Activated CD4-positive, CD25-positive, alpha-beta regulatory T cell treated with anti-CD3 and anti-CD28 coated beads, Interleukin-2, amount 50 U/mL, for 72 hours (primary cell): ENCODE data around the gene CDC42EP5.

Experiments
- DNase-seq: peaks from one replicate; pipeline ENCODE4 v3.0.0; 2021

The CDC42EP5 gene

DNA sequence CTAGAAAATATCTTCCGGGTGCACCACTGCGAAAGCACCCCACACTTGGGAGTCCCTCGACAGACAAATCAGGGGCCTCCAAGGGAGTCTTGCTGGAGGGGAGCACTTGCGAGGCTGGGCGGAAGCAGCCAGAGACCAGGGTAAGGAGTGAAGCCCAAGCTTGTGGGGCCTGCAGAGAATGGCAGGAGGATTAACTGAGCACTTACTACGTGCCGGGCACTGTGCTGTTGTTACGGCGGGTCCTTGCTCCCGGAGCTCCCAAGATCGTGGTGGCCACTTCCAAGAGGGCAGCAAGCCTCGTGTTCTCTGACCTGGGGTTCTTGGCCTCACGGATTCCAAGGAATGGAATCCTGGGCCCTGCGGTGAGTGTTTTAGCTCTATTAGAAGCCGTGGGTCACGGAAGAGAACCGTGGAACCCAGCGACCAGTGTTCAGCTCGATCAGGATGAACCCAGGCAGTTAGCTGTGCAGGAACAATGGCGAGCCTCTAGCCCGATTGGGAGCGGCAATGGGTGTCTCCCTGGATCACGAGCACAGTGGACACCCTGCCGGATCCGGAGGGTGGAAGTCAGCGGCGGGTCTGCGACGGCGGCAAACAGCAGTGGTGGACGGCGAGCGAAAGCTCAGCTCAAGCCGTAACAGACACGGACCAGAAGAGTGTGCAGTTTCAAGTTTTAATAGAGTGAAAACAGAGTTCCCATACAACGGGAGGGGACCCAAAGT lies 48.3 kb downstream of the CDC42EP5 start:
- no peak for DNase-seq

DNA sequence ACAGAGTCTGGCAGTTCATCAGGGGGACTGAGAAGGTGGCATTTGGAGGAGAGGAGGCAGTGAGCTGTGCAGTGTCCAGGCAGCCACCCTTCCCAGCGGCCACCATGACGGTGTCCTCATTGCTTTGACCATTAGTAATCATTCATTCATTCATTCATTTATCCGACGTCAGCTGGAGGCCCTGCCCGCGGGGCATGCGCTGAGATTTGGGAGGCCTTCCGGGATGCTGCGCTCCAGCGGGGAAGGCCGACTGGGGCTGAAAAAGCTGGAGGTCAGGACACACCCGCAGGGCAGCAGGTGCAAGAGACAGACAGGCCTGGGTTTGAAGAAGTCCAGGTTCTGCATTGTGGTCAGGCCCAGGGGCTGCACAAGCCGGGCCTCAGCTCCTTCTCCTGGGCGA lies 48.9 kb downstream of the CDC42EP5 start:
- no peak for DNase-seq

DNA sequence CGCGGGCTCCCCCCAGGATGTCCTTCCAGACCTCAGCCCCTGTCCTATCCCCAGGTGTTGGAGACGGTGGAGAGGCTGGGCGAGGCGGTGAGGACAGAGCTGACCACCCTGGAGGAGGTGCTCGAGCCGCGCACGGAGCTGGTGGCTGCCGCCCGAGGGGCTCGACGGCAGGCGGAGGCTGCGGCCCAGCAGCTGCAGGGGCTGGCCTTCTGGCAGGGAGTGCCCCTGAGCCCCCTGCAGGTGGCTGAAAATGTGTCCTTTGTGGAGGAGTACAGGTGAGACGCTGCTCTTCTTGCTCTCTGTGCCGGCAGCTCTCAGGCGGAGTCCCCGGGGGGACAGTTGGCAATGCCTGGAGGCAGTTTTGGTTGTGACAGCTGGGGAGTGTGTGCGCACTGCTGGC lies 51.0 kb downstream of the CDC42EP5 start:
- no peak for DNase-seq

DNA sequence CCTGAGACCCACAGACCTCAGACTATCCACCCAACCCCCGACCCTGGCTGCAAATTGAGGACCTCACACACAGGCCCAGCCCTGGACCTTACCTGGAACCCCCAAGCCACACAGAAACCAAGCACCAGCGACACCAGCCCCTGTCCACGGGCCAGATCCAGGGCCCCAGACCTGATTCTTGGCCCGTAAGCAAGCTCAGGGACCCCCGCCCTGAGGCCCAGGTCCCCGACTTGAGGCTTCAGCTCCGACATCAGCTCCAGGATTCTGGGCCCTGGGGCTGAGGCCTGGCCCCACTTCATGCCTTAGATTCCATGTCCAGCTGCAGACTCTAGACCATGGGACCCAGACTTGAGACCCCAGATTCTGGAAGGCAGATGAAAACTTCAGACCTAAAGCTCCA lies 51.6 kb downstream of the CDC42EP5 start:
- DNase-seq: no peak

DNA sequence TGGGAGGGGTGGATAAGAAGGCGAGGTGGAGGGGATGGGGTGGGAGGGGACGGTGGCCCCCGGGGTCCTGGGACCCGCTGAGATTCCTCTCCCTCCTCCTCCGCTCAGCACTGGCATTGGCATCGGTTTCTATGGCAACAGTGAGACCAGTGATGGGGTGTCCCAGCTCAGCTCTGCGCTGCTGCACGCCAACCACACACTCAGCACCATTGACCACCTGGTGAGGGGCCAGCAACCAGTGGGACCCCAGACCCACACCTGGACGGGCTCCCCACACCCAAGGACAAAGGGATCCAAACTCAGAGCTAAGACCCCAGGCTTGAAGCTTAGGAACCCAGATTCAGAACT lies 52.0 kb downstream of the CDC42EP5 start:
- no peak for DNase-seq

DNA sequence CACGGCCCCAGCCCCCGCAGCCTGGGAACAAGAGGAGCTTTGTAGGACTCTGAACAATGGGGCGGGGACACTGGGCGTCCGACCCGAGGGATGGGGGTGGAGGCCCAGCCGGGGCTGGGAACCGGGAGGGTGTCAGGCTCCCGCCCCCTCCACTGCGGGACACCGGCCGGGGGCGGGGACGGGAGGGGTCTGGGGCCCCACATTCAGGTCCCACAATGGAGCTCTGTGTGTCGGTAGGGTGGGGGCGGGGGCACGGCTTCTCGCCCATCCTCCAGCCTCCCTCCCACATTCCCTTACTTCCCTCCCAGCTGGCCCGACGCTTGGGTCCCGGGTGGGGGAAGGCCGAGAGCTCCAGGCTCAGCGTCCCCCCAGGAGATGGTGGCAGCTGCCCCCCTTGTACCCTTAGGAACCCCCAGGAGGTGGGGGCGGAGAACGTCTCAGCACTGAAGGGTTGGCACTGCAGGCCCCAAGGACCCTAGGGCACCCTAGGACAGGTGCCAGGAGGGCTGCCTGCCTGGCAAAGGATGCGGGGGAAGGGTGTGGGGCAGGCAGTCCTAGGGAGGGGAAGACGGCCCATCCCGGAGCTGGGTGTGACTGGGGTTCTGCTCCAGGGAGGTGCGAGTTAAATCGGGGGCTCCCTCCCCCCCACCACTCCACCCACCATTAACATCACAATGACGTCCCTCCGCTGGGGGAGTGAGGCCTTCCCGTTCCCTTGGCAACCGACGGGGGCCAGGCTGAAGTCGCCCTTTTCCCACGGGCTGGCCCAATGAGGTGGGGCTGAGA lies 52.5 kb downstream of the CDC42EP5 start:
- DNase-seq: no peak

DNA sequence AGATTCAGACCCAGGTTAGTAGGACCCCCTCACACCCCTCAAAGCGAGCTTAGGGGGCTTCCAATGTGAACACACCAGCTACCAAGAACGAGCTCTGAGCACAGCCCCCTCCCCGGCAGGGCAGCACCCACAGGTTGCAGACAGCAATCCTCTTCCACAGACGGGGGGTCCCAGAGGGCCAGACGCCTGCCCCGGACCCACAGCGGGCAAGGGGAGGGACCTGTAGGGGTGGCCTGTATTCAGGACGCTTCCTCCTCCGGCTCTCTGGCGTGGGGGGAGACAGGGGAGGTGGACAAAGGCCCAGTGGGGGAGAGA lies 53.1 kb downstream of the CDC42EP5 start:
- DNase-seq: no peak

DNA sequence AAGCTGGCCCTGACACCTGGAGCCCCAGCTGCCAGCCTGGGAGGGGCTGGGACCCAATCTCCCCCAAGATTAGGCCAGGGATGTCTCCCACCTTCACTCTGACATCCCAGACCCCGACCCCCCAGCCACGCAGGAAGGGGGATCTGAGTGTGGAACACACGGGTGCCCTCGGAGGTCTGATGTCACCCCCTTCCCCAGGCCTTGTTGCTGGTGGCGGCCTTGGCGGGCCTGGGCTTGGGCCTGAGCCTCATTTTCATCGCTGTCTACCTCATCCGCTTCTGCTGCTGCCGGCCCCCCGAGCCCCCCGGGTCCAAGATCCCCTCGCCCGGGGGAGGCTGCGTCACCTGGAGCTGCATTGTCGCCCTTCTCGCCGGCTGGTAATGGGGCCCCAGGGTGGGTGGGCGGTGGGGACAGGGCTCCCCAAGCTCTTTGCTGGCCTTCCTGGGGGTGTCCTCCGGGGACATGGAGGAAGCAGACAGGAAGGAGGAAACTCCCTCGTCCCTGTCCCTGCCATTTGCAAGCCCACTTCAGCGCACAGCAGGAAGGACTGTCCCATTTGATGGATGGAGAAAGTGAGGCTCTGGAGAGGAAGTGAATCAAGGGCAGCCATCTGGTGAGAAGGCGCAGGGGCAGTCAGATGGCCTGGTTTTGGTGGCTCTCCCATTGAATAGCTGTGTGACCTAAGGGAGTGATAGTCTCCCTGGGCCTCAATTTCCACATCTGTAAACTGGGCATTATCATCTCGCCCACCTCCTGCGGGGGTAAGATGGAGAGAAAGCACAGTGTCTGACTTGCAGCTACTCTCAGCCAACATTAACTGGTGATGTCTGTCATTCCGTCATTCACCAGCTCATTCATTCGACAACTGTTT lies 53.9 kb downstream of the CDC42EP5 start:
- DNase-seq: no peak

DNA sequence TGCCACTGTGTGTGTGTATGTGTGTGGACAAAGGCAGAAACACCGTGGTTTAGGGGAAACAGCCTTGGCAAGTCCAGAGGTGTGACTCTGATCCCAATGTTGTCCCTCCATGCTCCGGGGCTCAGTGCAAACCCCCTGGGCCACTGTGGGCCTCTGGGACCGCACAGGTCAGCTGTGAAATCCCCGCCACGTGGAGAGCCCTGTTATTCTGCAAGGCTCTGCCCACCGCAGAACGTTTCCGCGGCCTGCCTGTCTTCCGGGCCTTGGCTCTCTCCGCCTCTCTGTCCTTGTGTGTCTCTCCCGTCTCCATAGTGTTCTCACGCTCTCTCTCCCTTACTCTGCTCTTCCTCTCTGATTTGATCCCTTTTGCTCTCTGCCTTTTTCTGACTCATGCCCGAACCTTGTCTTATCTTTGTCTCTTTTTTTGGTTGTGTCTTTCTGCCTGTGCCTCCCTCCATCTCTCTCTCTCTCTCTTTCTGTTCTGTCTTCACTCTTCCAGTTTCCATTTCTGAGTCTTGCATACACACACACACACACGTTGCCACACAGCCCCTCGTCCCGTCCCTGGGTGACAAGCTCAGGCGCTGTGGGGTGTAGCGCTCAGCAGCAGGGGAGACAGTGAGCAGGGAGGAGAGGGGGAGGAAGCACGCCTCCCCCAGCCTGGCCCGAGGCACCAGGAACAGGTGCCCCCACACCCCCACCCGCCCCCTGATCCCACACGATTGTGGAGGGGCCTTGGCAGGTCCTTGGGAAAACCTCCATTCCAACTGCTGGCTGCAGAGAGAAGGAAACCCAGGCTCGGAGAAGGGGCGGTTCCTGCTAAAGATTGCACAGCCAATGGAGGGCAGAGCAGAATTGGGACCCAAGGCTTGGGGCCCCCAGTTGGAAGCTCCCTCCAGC lies 54.8 kb downstream of the CDC42EP5 start:
- no peak for DNase-seq

DNA sequence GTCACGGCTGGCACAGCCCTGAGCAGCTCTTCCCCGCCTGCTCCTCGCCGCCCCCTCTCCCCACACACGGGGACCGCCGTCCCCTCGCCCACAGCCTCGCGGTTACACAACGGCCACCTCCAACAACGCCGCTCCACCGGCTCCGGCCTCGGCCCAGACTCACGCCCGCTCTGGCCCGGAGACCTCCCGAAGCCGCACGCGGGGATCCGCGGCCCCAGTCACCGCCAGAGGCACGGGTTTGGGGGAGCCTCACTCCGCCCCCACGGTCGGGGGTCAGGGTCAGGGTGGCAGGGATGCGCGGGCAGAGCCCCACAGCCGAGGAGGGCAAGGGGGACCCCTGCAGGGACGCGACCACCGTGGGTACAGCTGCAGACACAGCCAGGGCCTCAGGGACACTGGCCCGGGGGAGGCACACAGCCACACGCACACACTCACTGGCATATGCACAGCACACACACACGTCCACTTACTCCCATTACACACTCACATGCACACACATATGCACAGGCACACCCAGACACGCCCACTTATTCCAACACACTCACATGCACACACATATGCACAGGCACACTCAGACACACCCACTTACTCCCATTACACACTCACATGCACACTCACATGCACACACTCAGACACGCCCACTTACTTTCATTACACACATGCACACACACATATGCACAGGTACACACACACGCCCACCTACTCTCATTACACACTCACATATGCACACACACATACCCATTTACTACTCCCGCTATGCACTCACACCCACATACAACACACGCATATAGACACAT lies 56.2 kb downstream of the CDC42EP5 start:
- DNase-seq: no peak

DNA sequence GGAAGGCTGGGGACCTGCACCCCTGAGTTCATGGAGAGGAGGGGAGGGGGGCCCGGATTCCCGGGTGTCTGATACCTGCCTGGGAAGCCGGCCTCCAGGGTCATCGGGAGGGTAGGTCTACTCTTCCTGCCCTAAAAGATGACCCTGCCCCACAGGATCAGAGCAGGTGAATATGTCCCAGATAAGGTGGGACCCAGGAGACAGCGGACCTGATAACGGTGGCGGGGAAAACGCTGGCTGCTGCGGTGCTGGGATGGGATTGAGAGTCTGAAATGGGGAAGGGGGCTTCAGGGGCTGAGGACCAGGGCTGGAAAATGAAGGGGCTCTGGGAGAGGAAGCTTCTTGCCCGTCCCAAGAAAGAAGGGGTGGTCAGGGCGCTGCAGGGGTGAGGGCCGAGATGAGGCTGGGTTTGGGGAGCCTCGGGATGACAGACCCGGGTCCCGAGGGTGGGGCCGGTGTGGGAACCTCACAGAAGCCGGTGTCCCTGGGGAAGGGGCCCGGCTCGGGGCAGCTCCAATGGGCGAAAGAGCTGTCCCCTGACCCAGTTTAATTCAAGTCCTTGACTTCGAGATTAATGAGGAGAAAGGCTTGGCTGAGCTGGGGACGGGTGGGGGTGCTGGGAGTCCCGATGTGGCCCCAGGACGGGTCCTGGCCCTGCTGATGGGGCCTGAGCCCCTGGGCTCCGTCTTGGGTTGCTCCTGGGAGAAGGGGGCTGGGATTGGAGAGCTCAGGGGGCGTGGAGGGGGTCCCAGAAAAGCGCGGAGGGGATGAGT lies 57.0 kb downstream of the CDC42EP5 start:
- DNase-seq: no peak

DNA sequence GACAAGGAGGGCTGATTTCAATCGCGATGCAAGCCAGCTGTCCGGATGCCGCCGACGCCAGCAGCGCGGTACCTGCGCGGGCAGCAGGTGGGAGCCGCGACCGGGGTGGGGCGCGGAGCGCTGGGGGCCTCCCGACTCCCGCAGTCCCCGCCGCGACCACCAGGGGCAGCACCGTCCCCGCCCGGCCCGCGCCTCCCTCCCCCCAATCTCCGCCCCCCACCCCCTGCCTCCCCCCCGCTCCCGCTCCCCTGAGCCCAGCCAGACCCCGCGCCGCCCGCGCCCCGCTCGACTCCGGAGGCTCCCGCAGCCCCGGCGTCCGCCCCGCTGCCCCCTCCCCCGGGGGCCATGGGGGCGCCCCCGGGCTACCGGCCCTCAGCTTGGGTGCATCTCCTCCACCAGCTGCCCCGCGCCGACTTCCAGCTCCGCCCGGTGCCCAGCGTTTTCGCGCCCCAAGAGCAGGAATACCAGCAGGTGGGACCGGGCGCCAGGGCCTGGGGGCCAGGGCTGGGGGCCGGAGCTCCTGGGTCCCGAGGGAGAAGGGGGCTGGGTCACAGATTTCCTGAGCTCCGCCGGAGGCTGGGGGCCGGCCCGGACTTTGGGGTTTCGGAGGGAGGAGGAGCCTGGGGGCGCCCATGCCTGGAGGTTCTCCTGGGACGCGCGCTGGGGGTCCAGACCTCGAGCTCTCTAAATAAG lies 57.7 kb downstream of the CDC42EP5 start, which contains the start of gene TTYH1:
Gene TTYH1 (plus strand): TSS at position 257 of the 693 bp plus-strand sequence. CDS start 89 bp downstream, at position 346.
- DNase-seq: no peak
